Measurements from ENCODE around the gene SYT2.

DNA sequence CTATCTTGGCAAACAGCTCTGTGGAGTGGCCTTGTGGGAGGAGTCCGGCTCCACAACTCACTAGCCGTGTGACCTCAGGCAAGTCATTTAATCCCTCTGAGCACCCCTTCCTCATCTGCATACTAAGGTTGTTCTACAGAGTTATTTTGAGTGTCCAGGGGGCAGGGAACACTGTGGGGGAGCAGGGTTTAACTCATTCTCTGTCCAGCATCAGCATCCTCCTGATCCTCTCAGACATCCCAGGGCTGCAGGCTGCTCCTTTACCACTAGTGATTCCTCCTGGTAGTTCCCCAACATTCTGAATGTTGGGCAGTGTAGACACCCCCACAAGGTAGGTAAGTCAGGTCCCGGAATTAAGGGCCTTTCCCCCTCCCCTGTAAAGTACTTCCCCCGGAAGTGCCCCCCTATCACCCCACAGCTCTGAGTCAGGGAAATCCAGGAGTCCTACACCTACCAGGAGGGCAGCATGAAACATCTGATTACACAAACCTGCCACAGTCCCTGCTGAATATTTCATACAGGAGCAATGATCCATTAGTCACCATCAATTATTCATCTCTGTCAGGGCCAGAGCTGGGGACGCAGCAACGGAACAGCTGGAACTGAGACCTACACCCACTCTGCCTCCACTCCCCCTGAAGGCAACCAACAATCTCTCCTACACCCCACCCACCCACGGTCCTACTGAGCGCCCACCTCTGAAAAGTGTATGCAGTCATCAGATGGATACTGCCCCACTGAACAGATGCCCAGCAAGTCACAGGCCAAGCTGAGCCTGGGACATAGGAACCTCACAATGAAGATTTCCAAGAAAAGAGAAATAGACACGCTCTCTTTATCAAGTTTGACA, 20.5 kb downstream of the SYT2 start:
- TF ChIP-seq IRF3 (IDR thresholded peaks at IDR 0.05) (no peak), EP300 (IDR thresholded peaks at IDR 0.05; ENCODE audit: borderline replicate concordance in 1 of 2, control insufficient read depth in 1 of 2, low read depth in 2 of 2, low read length in 2 of 2) (no peak), CBX3 (IDR thresholded peaks at IDR 0.05; ENCODE audit: borderline replicate concordance, low read depth) (no peak)
